Hematopoietic multipotent progenitor cell treated with erythropoietin and hydrocortisone succinate and interleukin-3 and kit ligand, for 4 days (in vitro differentiated cells): ENCODE results near the gene PRKAR2A.
"Not testable (repeated sequence)": the region's sequence is repeated elsewhere in the genome, so short reads cannot be mapped to it uniquely, and the experiment has no call there.

Experiments used
- DNase-seq: peaks from one replicate; pipeline ENCODE4 v3.0.0-alpha.2; 2015

Gene PRKAR2A

GRCh38 chr3:48723725-48724124 is 123.9 kb downstream of the PRKAR2A start:
- no peak for DNase-seq

DNA sequence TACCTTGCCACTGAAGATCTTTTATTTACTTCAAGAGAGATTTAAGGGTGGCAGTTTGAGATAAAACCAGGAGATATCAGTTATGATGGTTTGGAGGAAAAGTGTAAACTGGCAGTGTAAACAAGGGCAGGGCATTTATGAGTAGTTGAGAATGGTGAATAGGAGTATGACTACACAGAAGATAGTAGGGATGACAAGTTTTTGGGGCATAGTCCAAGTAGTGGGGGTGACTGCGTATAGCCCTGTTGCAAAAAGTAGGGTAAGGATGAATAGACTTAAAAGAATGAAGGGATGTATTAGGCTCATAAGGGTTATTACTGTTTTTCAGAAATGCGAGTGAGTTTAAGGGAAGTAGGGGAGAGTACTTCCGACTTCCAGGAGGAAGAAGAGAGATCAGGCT is 124.4 kb downstream of the PRKAR2A start:
- not testable (repeated sequence) for DNase-seq

GRCh38 chr3:48716982-48717746 is 130.5 kb downstream of the PRKAR2A start, which contains the start of gene IP6K2:
Gene IP6K2, minus strand, starts transcription at chr3:48717221. Its CDS starts 21,930 bp downstream, at chr3:48695291.
- DNase-seq = peak; percentile 99

GRCh38 chr3:48716508-48716981 is 131.1 kb downstream of the PRKAR2A start:
- peak; percentile 60 for DNase-seq

GRCh38 chr3:48715174-48715800 is 132.4 kb downstream of the PRKAR2A start:
- no peak for DNase-seq

GRCh38 chr3:48711727-48712126 is 135.9 kb downstream of the PRKAR2A start:
- DNase-seq = no peak

DNA sequence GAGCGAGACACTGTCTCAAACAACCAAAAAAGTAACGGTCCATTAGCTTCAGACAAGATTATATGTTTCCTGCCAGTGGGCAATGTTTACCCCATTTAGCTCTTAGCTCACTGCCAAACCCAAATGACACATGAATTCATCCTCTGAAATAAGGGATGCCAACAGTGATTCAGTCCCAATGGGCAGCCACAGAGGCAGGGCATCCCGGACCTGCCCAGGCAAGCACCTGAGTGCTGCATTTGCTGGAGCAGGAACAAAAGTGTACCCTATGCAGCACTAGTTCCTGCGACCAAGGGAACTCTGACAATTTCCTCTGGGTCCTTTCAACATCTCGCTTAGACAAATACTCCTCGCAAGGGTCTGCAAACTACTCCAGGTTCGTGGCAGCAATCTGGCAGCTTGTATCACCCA is 138.6 kb downstream of the PRKAR2A start:
- no peak for DNase-seq

DNA sequence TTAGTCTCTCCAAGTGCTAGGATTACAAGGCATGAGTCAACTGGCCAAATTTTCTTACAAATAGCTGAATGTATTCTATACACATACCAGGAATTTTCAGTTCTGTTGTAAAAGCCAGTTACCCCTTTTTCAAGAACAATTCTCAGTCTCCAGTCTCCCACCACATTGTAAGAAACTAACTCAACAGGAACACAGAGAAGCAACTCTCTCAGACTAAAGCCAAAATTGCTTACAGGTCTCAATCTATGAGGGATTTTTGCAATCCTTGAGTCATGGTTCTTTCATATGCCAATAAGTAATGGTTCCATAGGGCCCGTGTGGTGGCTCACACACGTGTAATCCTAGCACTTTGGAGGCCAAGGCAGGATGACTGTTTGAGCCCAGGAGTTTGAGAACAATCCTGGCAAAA is 139.2 kb downstream of the PRKAR2A start:
- no peak for DNase-seq

- DNase-seq = no peak
Measured at GRCh38 chr3:48707157-48707556, 140.5 kb downstream of the PRKAR2A start.

DNA sequence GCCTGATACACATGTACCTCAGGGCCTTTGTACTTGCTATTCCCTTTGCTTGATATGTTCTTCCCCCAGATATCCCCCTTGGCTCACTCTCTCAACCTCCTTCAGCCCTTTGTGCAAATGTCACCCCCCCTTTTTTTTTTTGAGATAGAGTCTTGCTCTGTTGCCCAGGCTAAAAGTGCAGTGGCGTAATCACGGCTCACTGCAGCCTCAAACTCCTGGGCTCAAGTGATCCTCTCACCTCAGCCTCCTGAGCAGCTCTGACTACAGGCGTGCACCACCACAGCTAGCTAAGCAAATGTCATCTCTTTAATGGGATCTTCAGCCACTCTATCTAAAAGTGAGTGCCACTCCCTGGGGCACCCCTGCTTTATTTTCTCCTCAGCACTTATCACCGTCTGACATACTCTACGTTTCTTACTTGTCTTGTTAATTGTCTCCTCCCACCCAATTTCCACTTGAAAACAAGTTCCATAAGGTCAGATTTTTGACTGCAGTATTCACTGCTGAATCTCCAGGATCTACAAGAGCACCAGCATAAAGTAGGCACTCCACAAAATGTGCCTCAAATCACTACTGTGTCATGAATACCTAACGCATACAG is 145.3 kb downstream of the PRKAR2A start:
- peak; percentile 31 for DNase-seq

- no peak for DNase-seq
Measured at GRCh38 chr3:48700731-48701405, 146.8 kb downstream of the PRKAR2A start.

DNA sequence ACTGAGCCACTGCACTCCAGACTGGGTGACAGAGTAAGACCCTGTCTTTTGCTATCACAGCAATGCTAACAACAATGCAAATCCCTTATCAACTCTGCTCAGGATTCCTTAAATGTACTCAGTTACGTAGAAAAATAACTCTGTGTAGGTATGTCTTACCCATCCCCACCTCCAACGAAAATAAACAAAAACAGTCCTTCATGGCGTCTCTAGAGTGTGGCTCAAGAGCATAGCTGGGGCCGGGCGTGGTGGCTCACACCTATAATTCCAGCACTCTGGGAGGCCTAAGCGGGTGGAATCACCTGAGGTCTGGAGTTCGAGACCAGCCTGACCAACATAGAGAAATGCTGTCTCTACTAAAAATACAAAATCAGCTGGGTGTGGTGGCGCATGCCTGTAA is 148.8 kb downstream of the PRKAR2A start:
- no peak for DNase-seq

GRCh38 chr3:48697952-48698351 is 149.7 kb downstream of the PRKAR2A start:
- DNase-seq = peak; percentile 28

GRCh38 chr3:48696601-48697000 is 151.1 kb downstream of the PRKAR2A start:
- no peak for DNase-seq
